NCI-H2107 (cell line): Measurements from ENCODE around the gene SLC8A2.

Experiments
- DNase-seq: peaks from one replicate; lab custom pipeline; 2025; lab: John Stamatoyannopoulos, UW

Gene SLC8A2

GRCh38 chr19:47381121-47381520, 90.6 kb downstream of the SLC8A2 start:
- DNase-seq: no peak

GRCh38 chr19:47380559-47380958, 91.1 kb downstream of the SLC8A2 start:
- no peak for DNase-seq

GRCh38 chr19:47379381-47379938, 92.2 kb downstream of the SLC8A2 start:
- DNase-seq: no peak

GRCh38 chr19:47378246-47378645, 93.4 kb downstream of the SLC8A2 start:
- DNase-seq: no peak
